GM12865 (cell line): ENCODE results near the gene TMEM80.

Experiments
- DNase-seq: peaks from one replicate; pipeline ENCODE4 v3.0.0; 2010; ENCODE audit warnings: low read depth
- H3K4me3 ChIP-seq: 2 replicates; pipeline ENCODE4 v1.5.1; 2011; ENCODE audit warnings: mild to moderate bottlenecking, low read depth, low read length, control low read depth
- CTCF ChIP-seq: IDR thresholded peaks from 2 replicates; pipeline ENCODE4 v1.5.1; 2011; ENCODE audit warnings: low read length, control low read depth, low read depth, inconsistent platforms; ENCODE audit not compliant: insufficient read depth; ENCODE audit errors: missing control alignments

TMEM80 gene

GRCh38 chr11:724049-724777, 28.6 kb downstream of the TMEM80 start:
- peak; percentile 41 for DNase-seq
- no peak overlapping the region for H3K4me3 ChIP-seq

GRCh38 chr11:724778-725386, 29.3 kb downstream of the TMEM80 start:
- no peak for DNase-seq
- no peak for TF ChIP-seq CTCF
- no peak overlapping the region for H3K4me3 ChIP-seq

More at GRCh38 chr11:724049-724777, 28.6 kb downstream of the TMEM80 start:
- no peak for TF ChIP-seq CTCF

GRCh38 chr11:725624-726202, 30.1 kb downstream of the TMEM80 start:
- no peak for DNase-seq
- peak overlapping the region; percentile 32 for H3K4me3 ChIP-seq
- TF ChIP-seq CTCF = no peak

- peak; percentile 58 for DNase-seq
- no peak for TF ChIP-seq CTCF
- H3K4me3 ChIP-seq = peak overlapping the region; percentile 32; the same call in 1 of the 2 replicates
Observed at GRCh38 chr11:726278-727220, 30.9 kb downstream of the TMEM80 start.

DNA sequence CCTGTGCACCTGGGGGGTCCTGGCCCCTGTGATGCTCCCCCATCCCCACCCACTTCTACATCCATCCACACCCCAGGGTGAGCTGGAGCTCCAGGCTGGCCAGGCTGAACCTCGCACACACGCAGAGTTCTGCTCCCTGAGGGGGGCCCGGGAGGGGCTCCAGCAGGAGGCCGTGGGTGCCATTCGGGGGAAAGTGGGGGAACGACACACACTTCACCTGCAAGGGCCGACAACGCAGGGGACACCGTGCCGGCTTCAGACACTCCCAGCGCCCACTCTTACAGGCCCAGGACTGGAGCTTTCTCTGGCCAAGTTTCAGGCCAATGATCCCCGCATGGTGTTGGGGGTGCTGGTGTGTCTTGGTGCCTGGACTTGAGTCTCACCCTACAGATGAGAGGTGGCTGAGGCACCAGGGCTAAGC, 31.7 kb downstream of the TMEM80 start:
- no peak overlapping the region for H3K4me3 ChIP-seq
- no peak for DNase-seq
- no peak for TF ChIP-seq CTCF
